Esophagus squamous epithelium (tissue), 4 donors: ENCODE measurements around the gene PRLR.

Experiments
- CTCF ChIP-seq, 6 experiments: fragments of 450-650 bp in 4 of 6; fragments of 200-600 bp in 2 of 6; sonication (generic) in 2 of 6; IDR thresholded peaks; one replicate each; pipeline ENCODE4 v1.5.1; 2016 to 2019; ENCODE audit warnings: antibody characterized with exemption in 6 of 6, mild to moderate bottlenecking in 4 of 6, moderate library complexity in 4 of 6
- POLR2A ChIP-seq, 4 donors: fragments of 450-650 bp; IDR thresholded peaks; one replicate each; pipeline ENCODE4 v1.6.1; 2017; ENCODE audit warnings: antibody characterized with exemption in 4 of 4, mild to moderate bottlenecking in 4 of 4, moderate library complexity in 3 of 4

GRCh38 chr5:35046774-35047173 lies 183.5 kb downstream of the PRLR start:
- TF ChIP-seq POLR2A (IDR thresholded peaks at IDR 0.05): no peak
- TF ChIP-seq CTCF (IDR thresholded peaks at IDR 0.05): no peak
